SJCRH30 (cell line): ENCODE data around the gene BRF1. TPM values are rescaled to one million over a fixed set of nuclear protein-coding genes. Genes with fewer than 3 reads are reported as not detected.

Source experiments
- DNase-seq, 2 experiments: peaks; one replicate each; pipeline ENCODE4 v3.0.0-alpha.2; 2015 to 2020
- H3K27ac ChIP-seq: fragments of 250-450 bp; sonication (Bioruptor Pico); 2 replicates; pipeline ENCODE4 v1.5.1; 2020; ENCODE audit warnings: mild to moderate bottlenecking, moderate library complexity
- H3K27me3 ChIP-seq: fragments of 250-450 bp; sonication (Bioruptor Pico); 2 replicates; pipeline ENCODE4 v1.5.1; 2020; ENCODE audit warnings: mild to moderate bottlenecking, moderate library complexity
- H3K36me3 ChIP-seq: fragments of 250-450 bp; sonication (Bioruptor Pico); 2 replicates; pipeline ENCODE4 v1.5.1; 2020; ENCODE audit warnings: mild to moderate bottlenecking, moderate library complexity
- H3K4me1 ChIP-seq: fragments of 250-450 bp; sonication (Bioruptor Pico); 2 replicates; pipeline ENCODE4 v1.5.1; 2020; ENCODE audit warnings: mild to moderate bottlenecking, moderate library complexity
- H3K4me3 ChIP-seq: fragments of 250-450 bp; sonication (Bioruptor Pico); 2 replicates; pipeline ENCODE4 v1.5.1; 2020; ENCODE audit warnings: mild to moderate bottlenecking, moderate library complexity
- H3K9me3 ChIP-seq: fragments of 250-450 bp; sonication (Bioruptor Pico); replicated peaks from 2 replicates; pipeline ENCODE4 v1.5.1; 2020; ENCODE audit warnings: mild to moderate bottlenecking, moderate library complexity
- total RNA-seq: library from RNA; depleted of rRNA; stranded (reverse); fragments of >200 nt; shearing (Covaris generic); gene quantifications from 2 replicates; pipeline ENCODE4 v1.2.3, GENCODE V29; 2014

The BRF1 gene
- total RNA-seq, 1 experiment from 2014 or later, result 31.4 TPM

DNA sequence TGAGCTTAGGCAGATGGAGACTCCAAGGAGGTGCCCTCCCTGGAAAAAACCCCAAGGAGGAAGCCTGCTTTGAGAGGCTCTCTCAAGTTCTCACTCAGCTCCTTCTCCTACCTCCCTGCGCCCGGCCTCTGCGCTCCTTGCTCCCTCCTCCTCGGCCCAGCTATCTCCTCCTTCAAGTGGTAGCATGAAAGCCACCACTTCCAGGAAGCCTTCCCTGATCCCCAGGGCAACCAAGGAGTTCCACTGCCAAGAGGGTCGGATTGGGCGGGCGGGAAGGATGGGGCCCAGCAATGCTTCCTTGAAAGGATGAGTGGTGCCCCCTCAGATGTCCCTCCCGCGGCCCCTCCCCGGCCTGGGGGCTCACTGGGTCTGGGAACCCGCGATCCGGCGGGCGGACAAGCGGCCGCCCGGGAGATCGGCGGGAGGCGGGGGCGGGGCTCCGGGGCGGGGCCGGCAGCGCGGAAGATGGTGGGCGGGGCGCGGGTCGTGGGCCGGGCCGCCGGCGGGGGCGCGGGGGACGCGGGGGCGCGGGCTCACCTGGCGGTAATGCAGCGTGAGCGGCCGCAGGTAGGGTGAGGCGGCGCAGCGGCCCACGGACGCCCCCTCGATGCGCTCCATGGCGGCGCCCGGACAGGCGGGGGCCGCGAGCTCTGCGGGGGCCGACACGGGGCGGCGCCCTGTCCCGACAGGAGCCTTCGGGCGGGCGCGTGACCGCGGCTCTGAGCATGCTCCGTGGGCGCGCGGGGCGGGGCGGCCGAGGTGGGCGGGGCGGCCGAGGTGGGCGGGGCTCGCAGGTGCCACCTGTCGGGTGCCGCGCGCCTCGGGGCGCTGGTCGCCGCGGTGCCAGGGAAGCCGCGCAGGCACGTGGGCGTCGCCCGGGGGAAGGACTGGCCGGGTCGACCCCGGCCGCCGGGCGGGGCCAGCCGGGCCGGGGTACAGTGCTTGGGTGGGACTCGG lies 119.9 kb downstream of the BRF1 start, which contains the start of gene NUDT14:
NUDT14 (minus strand) TSS at position 721 of the 957 bp plus-strand sequence; CDS start at position 618, 103 bp downstream.
- Histone ChIP-seq H3K36me3 (no peaks in the 10 kb centered on the region), H3K27ac (no peak within 1 kb of the TSS), H3K4me1 (peaks cover 54% of the 10 kb centered on the region), H3K4me3 (peak within 1 kb of the TSS; percentile 57), H3K27me3 (no peaks in the 10 kb centered on the region), H3K9me3 (no peaks in the 10 kb centered on the region)
- DNase-seq, result peak; percentile 71 to 74

DNA sequence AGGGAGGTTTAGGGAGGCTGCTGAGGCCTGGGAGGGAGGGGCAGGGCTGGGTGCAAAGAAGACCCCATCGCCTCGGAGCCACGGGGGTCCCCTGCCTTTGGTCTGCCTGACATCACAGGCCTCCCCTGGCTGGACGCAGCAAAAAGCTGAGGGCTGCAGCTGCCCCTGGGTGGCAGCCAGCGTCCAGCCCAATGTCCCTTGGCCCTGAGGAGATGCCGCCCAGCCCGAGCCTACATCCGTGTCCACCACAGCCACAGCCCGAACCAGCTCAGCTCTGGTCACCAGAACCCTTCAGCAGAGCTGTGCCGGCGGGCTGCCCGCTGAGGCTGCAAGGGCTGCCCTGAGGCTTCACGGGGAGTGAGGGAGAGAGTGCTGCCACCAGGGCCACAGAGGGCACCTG lies 121.6 kb downstream of the BRF1 start:
- Histone ChIP-seq H3K4me3 (no peak overlapping the region), H3K36me3 (no peaks in the 10 kb centered on the region), H3K4me1 (peaks cover 64% of the 10 kb centered on the region), H3K27me3 (no peaks in the 10 kb centered on the region), H3K27ac (no peak overlapping the region), H3K9me3 (no peaks in the 10 kb centered on the region)
- no peak for DNase-seq

- Histone ChIP-seq H3K27me3 (no peaks in the 10 kb centered on the region), H3K4me1 (peaks cover 64% of the 10 kb centered on the region), H3K27ac (no peak overlapping the region), H3K9me3 (no peaks in the 10 kb centered on the region), H3K36me3 (no peaks in the 10 kb centered on the region), H3K4me3 (no peak overlapping the region)
- DNase-seq, result no peak
Observed at GRCh38 chr14:105178868-105179140, 122.0 kb downstream of the BRF1 start.

GRCh38 chr14:105178069-105178867 lies 122.5 kb downstream of the BRF1 start:
- H3K27me3 ChIP-seq, result no peaks in the 10 kb centered on the region
- peaks cover 60% of the 10 kb centered on the region for H3K4me1 ChIP-seq
- no peaks in the 10 kb centered on the region for H3K36me3 ChIP-seq
- H3K27ac ChIP-seq, result peak overlapping the region; percentile 99
- no peak overlapping the region for H3K4me3 ChIP-seq
- no peak for DNase-seq
- no peaks in the 10 kb centered on the region for H3K9me3 ChIP-seq

GRCh38 chr14:105177082-105177481 lies 123.7 kb downstream of the BRF1 start:
- peak overlapping the region; percentile 99 for H3K27ac ChIP-seq
- H3K9me3 ChIP-seq, result no peaks in the 10 kb centered on the region
- H3K36me3 ChIP-seq, result no peaks in the 10 kb centered on the region
- peaks cover 48% of the 10 kb centered on the region for H3K4me1 ChIP-seq
- peak; percentile 82 to 89 for DNase-seq
- no peaks in the 10 kb centered on the region for H3K27me3 ChIP-seq
- peak overlapping the region; percentile 47 for H3K4me3 ChIP-seq

DNA sequence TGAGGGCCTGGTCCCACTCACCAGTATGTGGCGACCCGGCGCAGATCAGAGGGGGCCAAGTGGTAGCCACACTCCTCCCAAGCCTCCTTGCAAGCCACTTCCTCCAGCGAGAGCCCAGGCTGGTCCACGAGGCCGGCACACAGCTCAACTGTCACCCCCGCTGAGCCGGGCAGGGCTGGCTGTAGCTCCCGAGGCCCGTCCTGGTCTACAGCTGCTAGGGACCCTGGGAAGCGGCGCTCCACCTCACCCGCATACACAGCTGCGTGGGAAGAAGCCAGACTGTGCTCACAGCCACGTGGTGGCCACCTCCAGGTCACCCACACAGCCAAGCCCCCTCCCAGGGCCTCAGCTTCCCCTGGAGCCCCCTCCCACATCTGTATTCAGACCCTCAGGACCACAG lies 124.3 kb downstream of the BRF1 start:
- peak overlapping the region; percentile 47 for H3K4me3 ChIP-seq
- H3K36me3 ChIP-seq, result no peaks in the 10 kb centered on the region
- peaks cover 47% of the 10 kb centered on the region for H3K4me1 ChIP-seq
- no peaks in the 10 kb centered on the region for H3K9me3 ChIP-seq
- peak; percentile 76 for DNase-seq
- H3K27ac ChIP-seq, result peak overlapping the region; percentile 99
- H3K27me3 ChIP-seq, result no peaks in the 10 kb centered on the region

DNA sequence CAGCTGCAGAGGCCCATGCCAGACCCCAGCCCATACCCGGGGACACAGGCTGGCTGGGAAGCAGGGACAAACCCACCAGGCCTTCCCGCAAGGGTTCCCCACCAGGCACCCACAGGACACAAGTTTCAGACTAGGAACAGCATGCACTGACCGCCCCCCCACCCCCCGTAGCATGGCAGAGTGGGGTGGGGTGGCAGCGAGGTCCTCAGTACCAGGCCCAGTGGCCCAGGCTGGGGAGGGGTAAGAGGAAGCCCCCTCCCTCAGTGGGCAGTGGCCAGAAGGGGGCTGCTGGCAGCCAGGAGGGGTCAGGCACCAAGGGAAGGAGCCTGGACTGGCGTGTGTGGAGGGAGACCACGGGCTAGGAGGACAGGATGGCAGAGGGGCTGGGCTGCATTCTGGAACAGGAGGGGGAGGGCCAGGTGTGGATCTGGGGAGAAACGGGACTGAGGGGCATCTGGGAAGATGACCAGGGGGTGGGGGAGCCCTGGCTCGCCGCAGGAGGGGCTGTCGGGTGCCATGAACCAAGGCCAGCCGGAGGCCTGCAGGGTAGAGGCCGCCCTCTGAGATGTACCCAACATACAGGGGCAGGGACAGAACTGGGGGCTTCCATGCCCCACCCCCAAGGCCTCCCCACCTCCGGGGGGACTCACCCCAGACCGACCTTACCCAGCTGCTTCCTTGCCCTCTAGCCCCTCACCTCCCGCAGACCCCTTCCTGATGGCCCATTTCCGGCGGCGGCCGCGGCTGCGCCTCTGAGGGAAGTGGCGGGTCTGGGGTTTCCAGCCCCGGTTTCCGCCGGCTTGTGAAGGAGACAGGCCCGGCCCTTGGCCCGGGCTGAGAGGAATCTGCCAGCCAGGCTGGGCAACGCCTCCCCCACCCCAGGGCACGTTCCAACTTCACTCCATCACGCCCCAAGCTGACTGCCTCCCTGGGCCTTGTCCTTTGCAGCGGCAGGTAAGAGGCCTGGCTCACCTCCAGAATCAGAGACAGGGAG lies 126.6 kb downstream of the BRF1 start:
- no peaks in the 10 kb centered on the region for H3K9me3 ChIP-seq
- no peaks in the 10 kb centered on the region for H3K27me3 ChIP-seq
- H3K27ac ChIP-seq, result no peak overlapping the region
- peaks cover 61% of the 10 kb centered on the region for H3K4me1 ChIP-seq
- no peaks in the 10 kb centered on the region for H3K36me3 ChIP-seq
- DNase-seq, result no peak
- H3K4me3 ChIP-seq, result no peak overlapping the region

GRCh38 chr14:105173145-105173544 lies 127.7 kb downstream of the BRF1 start:
- DNase-seq, result no peak
- peaks cover 57% of the 10 kb centered on the region for H3K4me1 ChIP-seq
- no peak overlapping the region for H3K4me3 ChIP-seq
- no peaks in the 10 kb centered on the region for H3K9me3 ChIP-seq
- H3K27me3 ChIP-seq, result no peaks in the 10 kb centered on the region
- H3K27ac ChIP-seq, result no peak overlapping the region
- H3K36me3 ChIP-seq, result no peaks in the 10 kb centered on the region

- Histone ChIP-seq H3K9me3 (no peaks in the 10 kb centered on the region), H3K4me1 (peaks cover 50% of the 10 kb centered on the region), H3K36me3 (no peaks in the 10 kb centered on the region), H3K4me3 (no peak overlapping the region), H3K27ac (no peak overlapping the region), H3K27me3 (no peaks in the 10 kb centered on the region)
- DNase-seq, result no peak
Observed at GRCh38 chr14:105172476-105172875, 128.3 kb downstream of the BRF1 start.

- DNase-seq, result peak; percentile 65 to 74
- H3K36me3 ChIP-seq, result no peaks in the 10 kb centered on the region
- H3K4me3 ChIP-seq, result no peak overlapping the region
- no peaks in the 10 kb centered on the region for H3K9me3 ChIP-seq
- peak overlapping the region; percentile 2; the same call in 1 of the 2 replicates for H3K27ac ChIP-seq
- H3K27me3 ChIP-seq, result no peaks in the 10 kb centered on the region
- H3K4me1 ChIP-seq, result peaks cover 39% of the 10 kb centered on the region
Observed at GRCh38 chr14:105171004-105171673, 129.7 kb downstream of the BRF1 start.

- no peak for DNase-seq
- Histone ChIP-seq H3K27me3 (no peaks in the 10 kb centered on the region), H3K4me1 (peaks cover 41% of the 10 kb centered on the region), H3K36me3 (no peaks in the 10 kb centered on the region), H3K27ac (no peak overlapping the region), H3K4me3 (no peak overlapping the region), H3K9me3 (no peaks in the 10 kb centered on the region)
Observed at GRCh38 chr14:105169776-105170655, 130.8 kb downstream of the BRF1 start.

DNA sequence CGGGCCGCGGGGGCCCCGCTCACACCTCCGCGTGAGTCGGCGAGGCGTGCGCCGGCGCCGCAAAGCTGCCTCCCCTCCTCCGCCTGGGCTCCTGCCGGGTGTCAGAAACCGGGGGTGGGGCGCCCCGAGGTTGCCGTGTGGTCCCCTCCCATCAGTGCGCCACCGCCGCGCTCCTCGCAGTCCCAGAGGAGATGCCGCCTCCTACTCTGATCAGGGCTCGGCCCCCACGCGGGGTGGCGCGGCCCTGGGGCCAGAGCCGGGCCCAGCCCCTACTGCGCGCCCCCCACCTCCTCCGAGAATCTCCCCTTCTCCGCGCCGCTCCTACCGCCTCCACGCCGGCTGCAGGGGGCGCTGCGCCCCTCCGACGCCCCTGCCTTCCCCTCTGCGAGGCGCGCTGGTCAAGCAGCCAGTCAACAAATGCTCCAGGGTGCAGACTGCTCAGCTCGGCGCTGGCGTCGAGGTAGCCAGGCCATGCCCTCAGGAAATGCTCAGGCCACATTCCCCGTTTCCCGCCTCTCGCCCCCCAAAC lies 131.8 kb downstream of the BRF1 start:
- Histone ChIP-seq H3K36me3 (no peaks in the 10 kb centered on the region), H3K27me3 (no peaks in the 10 kb centered on the region), H3K27ac (no peak overlapping the region), H3K4me1 (peaks cover 37% of the 10 kb centered on the region), H3K9me3 (no peaks in the 10 kb centered on the region), H3K4me3 (no peak overlapping the region)
- DNase-seq, result no peak

DNA sequence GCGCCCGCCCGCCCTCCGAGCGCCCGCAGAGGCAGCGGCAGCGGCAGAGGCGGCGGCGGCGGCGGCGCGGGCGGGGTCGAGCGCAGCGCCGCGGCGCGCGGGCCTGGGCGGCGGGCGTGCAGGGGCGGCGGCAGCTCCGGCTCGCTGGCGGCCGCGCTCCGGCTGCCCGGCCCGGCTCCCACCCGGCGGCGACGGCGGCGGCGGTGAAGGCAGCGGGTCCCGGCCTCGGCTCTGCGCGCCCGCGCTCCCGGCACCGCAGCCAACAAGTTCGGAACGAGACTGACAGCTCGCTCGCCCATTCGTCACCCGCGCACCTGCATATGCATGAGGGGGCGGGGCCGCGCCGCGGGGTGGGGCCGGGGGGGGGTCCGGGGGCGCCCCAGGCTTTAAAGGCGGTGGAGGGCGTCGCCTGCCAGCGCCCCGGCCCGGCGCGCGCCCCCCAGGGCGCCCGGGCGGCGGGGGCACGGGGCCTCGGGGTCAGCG lies 132.3 kb downstream of the BRF1 start, which contains the start of gene JAG2:
JAG2 (minus strand) TSS at position 281 of the 483 bp plus-strand sequence. CDS start 356 bp downstream, outside the sequence.
- H3K9me3 ChIP-seq, result no peaks in the 10 kb centered on the region
- H3K27ac ChIP-seq, result no peak within 1 kb of the TSS
- H3K4me1 ChIP-seq, result peaks cover 37% of the 10 kb centered on the region
- peak; percentile 62 to 73 for DNase-seq
- peak within 1 kb of the TSS; percentile 60 for H3K4me3 ChIP-seq
- H3K27me3 ChIP-seq, result no peaks in the 10 kb centered on the region
- no peaks in the 10 kb centered on the region for H3K36me3 ChIP-seq
